ENCODE results near the gene SIGLECL1. TPM values are rescaled to one million over a fixed set of nuclear protein-coding genes. Genes with fewer than 3 reads are reported as not detected.

SIGLECL1 gene
- total and polyA plus RNA-seq, 2 experiments from 2014 or later = not detected

DNA sequence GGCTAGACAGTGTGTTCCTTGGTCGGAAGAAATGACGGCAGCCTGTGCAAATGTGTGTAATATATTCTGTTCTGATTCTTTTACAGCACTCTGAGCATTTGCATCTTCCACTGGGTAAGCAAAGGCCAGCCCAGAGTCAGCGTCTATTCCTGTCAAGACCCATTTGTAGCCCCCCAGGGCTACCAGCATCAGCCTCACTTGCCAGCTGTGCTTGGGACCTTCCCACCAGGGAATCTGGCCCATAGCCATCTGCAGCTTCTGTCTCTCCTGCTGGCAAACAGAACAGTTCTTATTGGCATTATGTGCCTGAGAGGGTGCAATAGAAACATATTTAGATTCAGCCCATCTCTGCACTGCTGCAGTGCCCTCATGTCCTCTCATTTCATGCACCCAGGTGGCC lies 54.6 kb downstream of the SIGLECL1 start:
- Histone ChIP-seq H3K4me1 (ENCODE audit: insufficient read depth) (peaks cover 6% of the 10 kb centered on the region), H3K79me2 (replicated peaks; ENCODE audit: insufficient read depth) (no peaks in the 10 kb centered on the region), H3K9me2 (ENCODE audit: insufficient read depth) (no peaks in the 10 kb centered on the region), H4K20me1 (replicated peaks; ENCODE audit: insufficient read depth) (no peaks in the 10 kb centered on the region), H3K4me3 (no peak overlapping the region), H3K27ac (ENCODE audit: low read depth) (no peak overlapping the region), H3F3A (replicated peaks; ENCODE audit: low read depth) (no peaks in the 10 kb centered on the region), H3K36me3 (ENCODE audit: insufficient read depth) (no peaks in the 10 kb centered on the region), H2AFZ (no peak overlapping the region), H3K27me3 (ENCODE audit: insufficient read depth) (no peaks in the 10 kb centered on the region), H3K4me2 (no peak overlapping the region)
- peaks cover 8% of the 10 kb centered on the region; the same call in 2 of the 3 replicates for H3K36me3 Mint-ChIP-seq (ENCODE audit: low read depth)
- ATAC-seq = no peak
- peaks cover 11% of the 10 kb centered on the region for H3K4me1 Mint-ChIP-seq
- DNase-seq (ENCODE audit: low spot score) = no peak
- H3K27ac Mint-ChIP-seq = no peak overlapping the region
- H3K9me3 Mint-ChIP-seq = peaks cover 26% of the 10 kb centered on the region
- no peak overlapping the region for H3K4me3 Mint-ChIP-seq
- TF ChIP-seq, protein P1, sequence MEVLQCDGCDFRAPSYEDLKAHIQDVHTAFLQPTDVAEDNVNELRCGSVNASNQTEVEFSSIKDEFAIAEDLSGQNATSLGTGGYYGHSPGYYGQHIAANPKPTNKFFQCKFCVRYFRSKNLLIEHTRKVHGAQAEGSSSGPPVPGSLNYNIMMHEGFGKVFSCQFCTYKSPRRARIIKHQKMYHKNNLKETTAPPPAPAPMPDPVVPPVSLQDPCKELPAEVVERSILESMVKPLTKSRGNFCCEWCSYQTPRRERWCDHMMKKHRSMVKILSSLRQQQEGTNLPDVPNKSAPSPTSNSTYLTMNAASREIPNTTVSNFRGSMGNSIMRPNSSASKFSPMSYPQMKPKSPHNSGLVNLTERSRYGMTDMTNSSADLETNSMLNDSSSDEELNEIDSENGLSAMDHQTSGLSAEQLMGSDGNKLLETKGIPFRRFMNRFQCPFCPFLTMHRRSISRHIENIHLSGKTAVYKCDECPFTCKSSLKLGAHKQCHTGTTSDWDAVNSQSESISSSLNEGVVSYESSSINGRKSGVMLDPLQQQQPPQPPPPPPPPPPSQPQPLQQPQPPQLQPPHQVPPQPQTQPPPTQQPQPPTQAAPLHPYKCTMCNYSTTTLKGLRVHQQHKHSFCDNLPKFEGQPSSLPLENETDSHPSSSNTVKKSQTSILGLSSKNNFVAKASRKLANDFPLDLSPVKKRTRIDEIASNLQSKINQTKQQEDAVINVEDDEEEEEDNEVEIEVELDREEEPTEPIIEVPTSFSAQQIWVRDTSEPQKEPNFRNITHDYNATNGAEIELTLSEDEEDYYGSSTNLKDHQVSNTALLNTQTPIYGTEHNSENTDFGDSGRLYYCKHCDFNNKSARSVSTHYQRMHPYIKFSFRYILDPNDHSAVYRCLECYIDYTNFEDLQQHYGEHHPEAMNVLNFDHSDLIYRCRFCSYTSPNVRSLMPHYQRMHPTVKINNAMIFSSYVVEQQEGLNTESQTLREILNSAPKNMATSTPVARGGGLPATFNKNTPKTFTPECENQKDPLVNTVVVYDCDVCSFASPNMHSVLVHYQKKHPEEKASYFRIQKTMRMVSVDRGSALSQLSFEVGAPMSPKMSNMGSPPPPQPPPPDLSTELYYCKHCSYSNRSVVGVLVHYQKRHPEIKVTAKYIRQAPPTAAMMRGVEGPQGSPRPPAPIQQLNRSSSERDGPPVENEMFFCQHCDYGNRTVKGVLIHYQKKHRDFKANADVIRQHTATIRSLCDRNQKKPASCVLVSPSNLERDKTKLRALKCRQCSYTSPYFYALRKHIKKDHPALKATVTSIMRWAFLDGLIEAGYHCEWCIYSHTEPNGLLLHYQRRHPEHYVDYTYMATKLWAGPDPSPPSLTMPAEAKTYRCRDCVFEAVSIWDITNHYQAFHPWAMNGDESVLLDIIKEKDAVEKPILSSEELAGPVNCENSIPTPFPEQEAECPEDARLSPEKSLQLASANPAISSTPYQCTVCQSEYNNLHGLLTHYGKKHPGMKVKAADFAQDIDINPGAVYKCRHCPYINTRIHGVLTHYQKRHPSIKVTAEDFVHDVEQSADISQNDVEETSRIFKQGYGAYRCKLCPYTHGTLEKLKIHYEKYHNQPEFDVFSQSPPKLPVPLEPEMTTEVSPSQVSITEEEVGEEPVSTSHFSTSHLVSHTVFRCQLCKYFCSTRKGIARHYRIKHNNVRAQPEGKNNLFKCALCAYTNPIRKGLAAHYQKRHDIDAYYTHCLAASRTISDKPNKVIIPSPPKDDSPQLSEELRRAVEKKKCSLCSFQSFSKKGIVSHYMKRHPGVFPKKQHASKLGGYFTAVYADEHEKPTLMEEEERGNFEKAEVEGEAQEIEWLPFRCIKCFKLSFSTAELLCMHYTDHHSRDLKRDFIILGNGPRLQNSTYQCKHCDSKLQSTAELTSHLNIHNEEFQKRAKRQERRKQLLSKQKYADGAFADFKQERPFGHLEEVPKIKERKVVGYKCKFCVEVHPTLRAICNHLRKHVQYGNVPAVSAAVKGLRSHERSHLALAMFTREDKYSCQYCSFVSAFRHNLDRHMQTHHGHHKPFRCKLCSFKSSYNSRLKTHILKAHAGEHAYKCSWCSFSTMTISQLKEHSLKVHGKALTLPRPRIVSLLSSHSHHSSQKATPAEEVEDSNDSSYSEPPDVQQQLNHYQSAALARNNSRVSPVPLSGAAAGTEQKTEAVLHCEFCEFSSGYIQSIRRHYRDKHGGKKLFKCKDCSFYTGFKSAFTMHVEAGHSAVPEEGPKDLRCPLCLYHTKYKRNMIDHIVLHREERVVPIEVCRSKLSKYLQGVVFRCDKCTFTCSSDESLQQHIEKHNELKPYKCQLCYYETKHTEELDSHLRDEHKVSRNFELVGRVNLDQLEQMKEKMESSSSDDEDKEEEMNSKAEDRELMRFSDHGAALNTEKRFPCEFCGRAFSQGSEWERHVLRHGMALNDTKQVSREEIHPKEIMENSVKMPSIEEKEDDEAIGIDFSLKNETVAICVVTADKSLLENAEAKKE (CRISPR knock-in tag; IDR thresholded peaks at IDR 0.05) = no peak
- TF ChIP-seq NANOG (IDR thresholded peaks at IDR 0.05; ENCODE audit: borderline replicate concordance) (no peak), ZNF331 (CRISPR knock-in tag; IDR thresholded peaks at IDR 0.05; ENCODE audit: low read depth) (no peak), REST (IDR thresholded peaks at IDR 0.05; ENCODE audit: unreplicated experiment) (no peak), EZH2 (IDR thresholded peaks at IDR 0.05; ENCODE audit: low read depth, unreplicated experiment) (no peak), EZH2phosphoT487 (IDR thresholded peaks at IDR 0.05; ENCODE audit: unreplicated experiment) (no peak), STAT1 (IDR thresholded peaks at IDR 0.05; ENCODE audit: unreplicated experiment) (no peak), CREB1 (CRISPR knock-in tag; IDR thresholded peaks at IDR 0.05; ENCODE audit: low read depth) (no peak), JUNB (IDR thresholded peaks at IDR 0.05; ENCODE audit: unreplicated experiment) (no peak), CTCF (conservative IDR thresholded peaks at IDR 0.05; ENCODE audit: low read depth in 2 of 2) (no peak), ZNF114 (CRISPR knock-in tag; IDR thresholded peaks at IDR 0.05) (no peak), POLR2AphosphoS5 (IDR thresholded peaks at IDR 0.05; ENCODE audit: low read depth) (no peak)
- TF ChIP-seq, protein P2, sequence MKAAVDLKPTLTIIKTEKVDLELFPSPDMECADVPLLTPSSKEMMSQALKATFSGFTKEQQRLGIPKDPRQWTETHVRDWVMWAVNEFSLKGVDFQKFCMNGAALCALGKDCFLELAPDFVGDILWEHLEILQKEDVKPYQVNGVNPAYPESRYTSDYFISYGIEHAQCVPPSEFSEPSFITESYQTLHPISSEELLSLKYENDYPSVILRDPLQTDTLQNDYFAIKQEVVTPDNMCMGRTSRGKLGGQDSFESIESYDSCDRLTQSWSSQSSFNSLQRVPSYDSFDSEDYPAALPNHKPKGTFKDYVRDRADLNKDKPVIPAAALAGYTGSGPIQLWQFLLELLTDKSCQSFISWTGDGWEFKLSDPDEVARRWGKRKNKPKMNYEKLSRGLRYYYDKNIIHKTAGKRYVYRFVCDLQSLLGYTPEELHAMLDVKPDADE (IDR thresholded peaks at IDR 0.05) = no peak
- peaks cover 5% of the 10 kb centered on the region for H3K27me3 Mint-ChIP-seq (ENCODE audit: insufficient read depth, low read depth, poor library complexity)

All from GM23338 (cell line).